Stimulated activated CD4-positive, alpha-beta T cell treated with anti-CD3 and anti-CD28 coated beads, Interleukin-15, amount 100 ng/mL, for 24 hours (primary cell): Measurements from ENCODE around the gene RAB14.
"Not testable (repeated sequence)": the region's sequence is repeated elsewhere in the genome, so short reads cannot be mapped to it uniquely, and the experiment has no call there.

Source experiments
- DNase-seq: peaks from one replicate; pipeline ENCODE4 v3.0.0-alpha.2; 2020

The RAB14 gene

DNA sequence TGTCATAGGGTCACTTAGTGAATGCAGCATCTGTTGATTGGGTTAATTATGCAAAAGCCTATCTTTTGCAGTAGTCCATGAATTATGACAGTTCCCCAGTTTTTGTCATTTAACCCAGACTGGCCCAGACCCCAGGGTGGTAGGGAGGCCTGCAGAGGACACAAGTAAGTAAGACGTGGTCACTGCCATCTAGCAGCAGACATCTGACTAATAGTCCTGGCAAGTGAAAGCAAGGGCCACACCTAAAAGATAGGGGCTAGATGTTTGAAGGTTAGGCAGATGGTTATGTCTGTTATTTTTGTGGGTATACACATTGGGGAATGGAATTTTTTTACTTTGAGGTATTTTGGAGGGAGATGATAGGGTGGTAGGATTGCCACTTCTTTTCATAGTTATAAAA is 48.0 kb downstream of the RAB14 start:
- no peak for DNase-seq

DNA sequence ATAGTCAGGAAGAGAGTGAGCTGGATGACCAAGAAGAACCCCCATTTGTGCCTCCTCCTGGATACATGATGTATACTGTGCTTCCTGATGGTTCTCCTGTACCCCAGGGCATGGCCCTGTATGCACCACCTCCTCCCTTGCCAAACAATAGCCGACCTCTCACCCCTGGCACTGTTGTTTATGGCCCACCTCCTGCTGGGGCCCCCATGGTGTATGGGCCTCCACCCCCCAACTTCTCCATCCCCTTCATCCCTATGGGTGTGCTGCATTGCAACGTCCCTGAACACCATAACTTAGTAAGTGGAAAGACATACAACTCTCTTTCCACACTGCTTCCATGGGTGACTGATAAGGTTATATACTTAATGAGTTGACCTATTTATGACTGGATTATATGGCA is 51.5 kb downstream of the RAB14 start:
- no peak for DNase-seq

DNA sequence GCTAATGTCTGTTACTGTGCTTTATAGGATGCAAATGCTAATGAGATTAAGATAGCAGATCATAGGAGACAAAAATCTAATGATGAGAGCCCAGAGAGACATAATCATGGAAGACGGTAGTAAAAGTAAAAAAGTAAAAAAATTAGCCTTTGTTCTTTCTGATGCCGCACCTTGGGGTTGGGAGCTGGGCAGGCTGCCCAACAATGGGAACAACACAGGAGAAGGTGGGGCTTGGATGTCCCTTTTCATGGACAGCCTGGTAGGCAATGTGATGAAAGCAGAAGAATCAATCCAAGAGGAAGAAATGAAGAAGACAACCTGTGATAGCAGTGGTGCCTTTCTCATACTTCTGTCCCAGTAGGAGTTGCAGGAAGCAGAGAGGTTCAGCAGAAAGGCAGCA is 57.2 kb downstream of the RAB14 start:
- no peak for DNase-seq

DNA sequence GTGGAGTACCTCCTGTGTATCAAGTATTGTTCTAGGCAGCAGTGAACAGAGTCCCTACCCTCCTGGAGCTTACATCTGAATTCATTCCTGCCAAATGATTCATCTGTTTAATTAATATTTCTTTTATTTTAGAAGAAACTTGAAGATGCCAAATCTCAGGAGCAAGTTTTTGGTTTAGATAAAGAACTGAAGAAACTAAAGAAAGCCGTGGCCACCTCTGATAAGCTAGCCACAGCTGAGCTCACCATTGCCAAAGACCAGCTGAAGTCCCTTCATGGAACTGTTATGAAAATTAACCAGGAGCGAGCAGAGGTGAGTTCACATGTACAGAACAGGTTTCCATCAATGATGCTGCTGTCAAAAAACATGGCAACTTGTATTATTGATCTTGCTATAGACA is 57.9 kb downstream of the RAB14 start:
- no peak for DNase-seq

DNA sequence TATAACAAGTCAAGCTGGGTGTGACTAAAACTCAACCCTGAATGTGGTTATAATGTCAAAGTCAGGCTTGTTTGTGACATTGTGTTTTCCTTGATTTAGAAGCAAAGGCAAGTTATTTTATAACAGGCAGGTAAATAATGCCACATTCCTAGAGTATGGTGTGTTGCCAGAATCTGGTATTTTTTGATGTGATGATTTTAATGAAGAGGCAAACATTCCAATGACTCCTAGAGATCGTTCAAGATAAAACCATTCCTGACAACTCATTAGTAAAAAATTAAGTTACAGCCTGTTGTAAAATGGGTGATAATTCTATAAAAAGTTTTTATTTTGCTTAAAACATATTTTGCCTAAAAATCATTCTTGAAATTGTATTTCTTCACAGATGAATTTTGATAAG is 60.0 kb downstream of the RAB14 start:
- DNase-seq, result no peak

DNA sequence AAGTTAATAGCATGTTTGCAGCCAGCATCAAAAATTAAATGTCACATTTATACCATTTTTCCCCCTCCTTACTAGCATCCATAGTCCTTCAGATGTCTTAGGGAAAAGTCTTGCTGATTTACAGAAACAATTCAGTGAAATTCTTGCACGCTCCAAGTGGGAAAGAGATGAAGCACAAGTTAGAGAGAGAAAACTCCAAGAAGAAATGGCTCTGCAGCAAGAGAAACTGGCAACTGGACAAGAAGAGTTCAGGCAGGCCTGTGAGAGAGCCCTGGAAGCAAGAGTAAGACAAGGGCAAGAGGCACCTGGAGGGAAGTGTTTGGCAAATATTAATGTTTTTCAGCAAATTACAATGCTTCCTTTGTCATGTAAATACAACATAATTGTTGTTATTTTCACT is 60.4 kb downstream of the RAB14 start:
- DNase-seq, result no peak

DNA sequence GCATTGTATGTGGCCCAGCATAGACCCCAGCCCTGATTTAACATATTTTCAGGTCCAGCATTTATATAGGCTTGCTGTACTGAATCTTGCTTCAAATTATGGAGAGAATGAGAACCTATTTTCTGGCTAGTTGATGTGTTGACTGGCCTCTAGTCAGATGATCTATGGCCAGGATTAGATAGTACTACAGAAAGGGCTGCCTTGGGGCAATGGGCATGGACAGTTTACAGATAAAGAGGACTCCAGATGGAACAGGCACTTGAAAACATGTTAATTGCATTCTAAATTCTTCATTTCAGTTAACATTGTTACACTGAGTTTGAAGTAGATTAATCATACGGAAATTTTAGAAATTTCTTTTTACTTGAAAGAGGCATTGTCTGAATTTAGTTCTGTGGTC is 61.5 kb downstream of the RAB14 start:
- DNase-seq, result no peak

DNA sequence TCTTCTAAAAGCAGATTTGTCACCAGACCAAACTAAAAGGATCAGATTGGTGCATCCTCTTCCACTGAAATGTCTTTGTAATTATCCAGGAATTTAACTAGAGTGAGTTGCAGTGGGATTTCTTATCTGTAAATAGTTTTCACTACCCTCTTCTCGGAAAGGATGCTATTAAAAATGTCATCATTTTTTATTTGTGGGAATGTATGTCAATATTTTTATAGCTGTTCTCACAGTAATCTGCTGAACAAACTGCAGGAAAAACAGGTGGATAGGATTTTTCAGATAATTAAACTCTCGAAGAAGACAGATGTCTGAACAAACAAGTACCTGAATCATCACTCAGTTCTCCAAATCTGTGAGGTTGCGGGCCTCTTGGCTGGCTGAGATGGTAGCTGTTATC is 62.7 kb downstream of the RAB14 start:
- no peak for DNase-seq

DNA sequence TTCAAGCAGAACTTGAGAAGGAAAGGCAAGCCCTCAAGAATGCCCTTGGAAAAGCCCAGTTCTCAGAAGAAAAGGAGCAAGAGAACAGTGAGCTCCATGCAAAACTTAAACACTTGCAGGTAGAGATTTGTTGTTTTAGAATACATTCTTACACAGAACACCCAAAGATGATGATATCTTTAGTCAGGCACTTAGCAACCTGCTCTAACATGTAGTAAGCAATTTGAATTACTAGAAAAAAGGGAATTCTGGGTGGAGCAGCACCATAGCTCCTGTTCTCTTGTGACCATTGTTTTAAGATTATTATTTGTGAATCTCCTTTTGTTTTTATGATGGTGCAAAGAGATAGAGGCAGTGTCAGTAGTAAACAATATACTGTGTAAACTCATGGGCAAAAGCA is 63.1 kb downstream of the RAB14 start:
- no peak for DNase-seq

DNA sequence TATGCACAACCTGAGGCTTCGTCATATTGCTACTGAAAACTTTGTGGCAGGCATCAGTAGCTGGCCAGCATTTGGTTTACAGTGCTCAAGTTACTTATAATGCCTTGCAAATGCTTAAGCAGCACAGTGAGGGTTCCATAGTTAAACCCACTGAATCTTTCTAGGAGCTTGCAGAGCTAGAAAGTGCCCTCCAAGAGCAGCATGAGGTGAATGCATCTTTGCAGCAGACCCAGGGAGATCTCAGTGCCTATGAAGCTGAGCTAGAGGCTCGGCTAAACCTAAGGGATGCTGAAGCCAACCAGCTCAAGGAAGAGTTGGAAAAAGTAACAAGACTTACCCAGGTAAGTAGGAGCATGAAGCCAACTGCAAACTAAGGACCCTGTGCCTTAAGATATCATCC is 66.0 kb downstream of the RAB14 start:
- no peak for DNase-seq

DNA sequence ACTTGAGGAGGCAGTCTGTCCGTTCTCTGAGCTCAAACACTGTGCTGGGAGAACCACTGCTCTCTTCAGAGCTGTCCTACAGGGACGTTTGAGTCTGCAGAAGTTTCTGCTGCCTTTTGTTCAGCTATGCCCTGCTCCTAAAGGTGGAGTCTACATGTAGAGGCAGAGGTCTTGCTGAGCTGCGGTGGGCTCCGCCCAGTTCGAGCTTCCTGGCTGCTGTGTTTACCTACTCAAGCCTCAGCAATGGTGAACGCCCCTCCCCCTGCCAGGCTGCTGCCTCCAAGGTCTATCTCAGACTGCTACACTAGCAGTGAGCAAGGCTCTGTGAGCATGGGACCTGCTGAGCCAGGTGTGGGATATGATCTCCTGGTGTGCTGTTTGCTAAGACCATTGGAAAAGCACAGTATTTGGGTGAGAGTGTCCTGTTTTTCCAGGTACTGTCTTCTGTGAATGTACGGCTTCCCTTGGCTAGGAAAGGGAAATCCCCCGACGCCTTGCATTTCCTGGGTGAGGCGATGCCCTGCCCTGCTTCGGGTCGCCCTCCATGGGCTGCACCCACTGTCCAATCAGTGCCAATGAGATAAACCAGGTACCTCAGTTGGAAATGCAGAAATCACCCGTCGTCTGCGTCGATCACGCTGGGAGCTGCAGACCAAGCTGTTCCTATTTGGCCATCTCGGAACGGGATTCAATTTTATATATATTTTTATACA is 68.4 kb downstream of the RAB14 start:
- peak; percentile 67 for DNase-seq

DNA sequence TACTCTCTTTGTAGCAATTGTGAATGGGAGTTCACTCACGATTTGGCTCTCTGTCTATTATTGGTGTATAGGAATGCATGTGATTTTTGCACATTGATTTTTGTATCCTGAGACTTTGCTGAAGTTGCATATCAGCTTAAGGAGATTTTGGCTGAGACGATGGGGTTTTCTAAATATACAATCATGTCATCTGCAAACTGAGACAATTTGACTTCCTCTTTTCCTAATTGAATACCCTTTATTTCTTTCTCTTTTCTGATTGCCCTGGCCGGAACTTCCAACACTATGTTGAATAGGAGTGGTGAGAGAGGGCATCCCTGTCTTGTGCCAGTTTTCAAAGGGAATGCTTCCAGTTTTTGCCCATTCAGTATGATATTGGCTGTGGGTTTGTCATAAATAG is 72.3 kb downstream of the RAB14 start:
- not testable (repeated sequence) for DNase-seq
